Fibroblast of villous mesenchyme (primary cell): ENCODE measurements around the gene PIKFYVE. TPM values are rescaled to one million over a fixed set of nuclear protein-coding genes. Genes with fewer than 3 reads are reported as not detected.

Experiments used
- DNase-seq: peaks from one replicate; pipeline ENCODE4 v3.0.0-alpha.2; 2010; ENCODE audit warnings: low read depth
- H3K4me3 ChIP-seq: 2 replicates; pipeline ENCODE4 v1.5.1; 2011; ENCODE audit warnings: low read depth, mild to moderate bottlenecking, low read length
- CTCF ChIP-seq: IDR thresholded peaks from 2 replicates; pipeline ENCODE4 v1.5.1; 2012; ENCODE audit warnings: low read depth, mild to moderate bottlenecking, low read length; ENCODE audit not compliant: insufficient read depth
- total RNA-seq: library from RNA; depleted of rRNA; stranded (reverse); fragments of >200 nt; gene quantifications from 2 replicates; pipeline ENCODE4 v1.2.3, GENCODE V29; 2012

PIKFYVE gene
- total RNA-seq, 1 donor, result 46.6 TPM

GRCh38 chr2:208407667-208408066, 141.6 kb downstream of the PIKFYVE start:
- DNase-seq, result peak; percentile 11
- H3K4me3 ChIP-seq, result no peak overlapping the region
- TF ChIP-seq CTCF, result peak; percentile 21

Other genes with a start within 250 kb of the PIKFYVE start
- gene PLEKHM3, start 240.7 kb upstream of the PIKFYVE start, total RNA-seq, result 10.6 and 13.8 TPM in 2 replicates
- not detected in 2 replicates for gene CRYGD, start 141.7 kb upstream of the PIKFYVE start, total RNA-seq
- gene CRYGC, start 136.4 kb upstream of the PIKFYVE start, total RNA-seq, result not detected in 2 replicates
- not detected in 2 replicates for gene CRYGB, start 120.1 kb upstream of the PIKFYVE start, total RNA-seq
- gene CRYGA, start 102.7 kb upstream of the PIKFYVE start, total RNA-seq, result not detected in 2 replicates
- not detected in 2 replicates for gene C2orf80, start 76.2 kb upstream of the PIKFYVE start, total RNA-seq
- 203 and 215 TPM in 2 replicates for gene IDH1, start 11.2 kb upstream of the PIKFYVE start, total RNA-seq
- 0.43 and 0.64 TPM in 2 replicates for gene PTH2R, start 140.5 kb downstream of the PIKFYVE start, total RNA-seq